Measurements from ENCODE around the gene KNSTRN.

GRCh38 chr15:40388941-40389823, 6.7 kb downstream of the KNSTRN start:
- TF ChIP-seq POLR2A (IDR thresholded peaks at IDR 0.05) (no peak), CTCF (IDR thresholded peaks at IDR 0.05) (no peak)
